Muscle layer of duodenum (tissue), 2 donors: ENCODE data around the gene GSN.

ENCODE experiments used
- H3K27ac ChIP-seq: one replicate; pipeline ENCODE4 v1.7.0; 2013; ENCODE audit warnings: mild to moderate bottlenecking, low read length
- H3K27me3 ChIP-seq: one replicate; pipeline ENCODE4 v1.7.0; 2013; ENCODE audit warnings: low read depth, mild to moderate bottlenecking, control low read depth, low read length
- H3K36me3 ChIP-seq, 2 donors: one replicate each; pipeline ENCODE4 v1.7.0; 2013; ENCODE audit warnings: low read length in 2 of 2, control low read depth in 1 of 2, mild to moderate bottlenecking in 1 of 2; ENCODE audit not compliant: insufficient read depth in 2 of 2, control insufficient read depth in 1 of 2
- H3K4me1 ChIP-seq, 2 donors: one replicate each; pipeline ENCODE4 v1.7.0; 2013; ENCODE audit warnings: low read length in 2 of 2, mild to moderate bottlenecking in 2 of 2, control low read depth in 1 of 2, moderate library complexity in 1 of 2; ENCODE audit not compliant: insufficient read depth in 2 of 2, control insufficient read depth in 1 of 2
- H3K4me3 ChIP-seq, 2 donors: one replicate each; pipeline ENCODE4 v1.7.0; 2013; ENCODE audit warnings: low read length in 2 of 2, low read depth in 1 of 2, mild to moderate bottlenecking in 1 of 2
- H3K9me3 ChIP-seq, 2 donors: one replicate each; pipeline ENCODE4 v1.7.0; 2013; ENCODE audit warnings: low read length in 2 of 2, control low read depth in 1 of 2, mild to moderate bottlenecking in 1 of 2; ENCODE audit not compliant: control insufficient read depth in 1 of 2
- donor health status: healthy.

The GSN gene

DNA sequence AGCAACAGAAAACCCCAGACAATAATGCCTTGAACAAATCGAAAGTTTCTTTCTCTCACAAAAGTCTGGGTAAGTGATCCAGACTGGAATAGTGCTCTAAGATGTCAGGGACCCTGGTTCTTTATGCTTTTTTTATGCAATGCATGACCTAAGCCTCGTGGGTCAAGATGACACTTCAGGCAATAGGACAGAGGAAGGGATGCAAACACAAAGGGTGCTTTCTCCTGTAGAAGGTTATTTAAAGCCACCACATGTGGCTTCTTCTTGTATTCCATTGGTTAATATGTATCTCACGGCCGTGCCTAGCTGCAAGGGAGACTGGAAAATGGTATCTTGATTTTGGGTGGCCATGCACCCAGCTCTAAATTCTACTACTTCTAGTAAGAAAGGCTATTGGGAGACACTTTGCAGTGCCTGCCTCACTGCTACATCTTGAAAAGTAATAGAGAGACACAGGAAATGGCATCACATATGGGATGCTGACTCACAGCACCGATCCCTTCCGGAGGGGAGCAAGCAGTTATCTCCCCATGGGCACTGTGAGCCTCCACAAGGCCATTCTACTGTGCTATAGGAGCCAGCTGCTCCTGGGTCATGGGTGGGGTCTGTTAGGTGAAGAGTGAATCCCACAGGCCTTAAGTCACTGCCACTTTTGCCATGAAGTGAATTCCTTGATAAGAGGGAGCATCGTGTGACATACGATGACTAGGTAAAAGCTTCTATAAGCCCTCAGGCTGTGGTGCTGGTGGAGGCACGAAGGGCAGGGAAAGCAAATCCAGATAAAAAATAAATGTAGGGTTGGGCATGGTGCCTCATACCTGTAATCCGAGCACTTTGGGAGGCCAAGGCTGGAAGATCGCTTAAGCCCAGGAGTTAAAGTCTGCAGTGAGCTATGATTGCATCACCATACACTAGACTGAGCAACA, 33.8 kb upstream of the GSN start:
- Histone ChIP-seq H3K27ac (no peak overlapping the region), H3K4me3 (no peak overlapping the region), H3K27me3 (no peaks in the 10 kb centered on the region), H3K9me3 (no peaks in the 10 kb centered on the region), H3K36me3 (no peaks in the 10 kb centered on the region), H3K4me1 (no peaks in the 10 kb centered on the region)

DNA sequence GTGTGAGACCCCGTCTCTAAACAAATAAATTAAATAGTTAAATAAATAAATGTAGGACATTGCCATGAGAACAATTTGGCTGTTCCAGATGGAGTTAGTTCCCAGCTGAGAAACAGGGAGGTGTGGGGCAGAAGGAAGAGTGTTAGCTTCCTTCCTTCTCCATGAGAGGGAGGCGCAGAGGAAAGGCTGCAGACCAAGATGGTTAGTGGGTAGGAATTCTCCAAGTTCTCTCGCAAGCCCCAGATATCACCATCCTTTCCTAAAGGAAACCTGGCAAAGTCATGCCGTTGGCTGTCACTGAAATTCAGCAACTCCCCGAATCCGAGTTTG, 33.2 kb upstream of the GSN start:
- Histone ChIP-seq H3K4me1 (no peaks in the 10 kb centered on the region), H3K27ac (no peak overlapping the region), H3K36me3 (no peaks in the 10 kb centered on the region), H3K27me3 (no peaks in the 10 kb centered on the region), H3K9me3 (no peaks in the 10 kb centered on the region), H3K4me3 (no peak overlapping the region)

DNA sequence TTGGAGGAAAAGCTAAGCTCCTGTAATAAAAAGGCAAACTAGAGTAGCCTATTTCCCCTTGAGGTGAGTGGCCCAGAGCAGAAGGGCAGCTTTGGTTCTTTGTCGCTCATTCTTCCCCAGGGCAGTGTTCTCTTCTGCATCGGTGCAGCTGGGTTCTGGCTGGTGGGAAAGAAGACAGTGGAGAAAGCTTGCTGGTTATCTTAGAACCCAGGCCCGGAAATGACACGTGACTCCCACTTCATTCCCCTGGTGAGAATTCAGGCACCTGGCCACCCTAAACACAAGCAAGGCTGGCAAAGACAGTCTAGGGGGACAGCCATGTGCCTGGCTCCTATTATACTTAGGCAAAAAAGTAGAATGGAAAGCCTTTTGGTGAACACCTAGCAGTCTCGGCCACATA, 32.5 kb upstream of the GSN start:
- Histone ChIP-seq H3K36me3 (no peaks in the 10 kb centered on the region), H3K9me3 (no peaks in the 10 kb centered on the region), H3K27me3 (no peaks in the 10 kb centered on the region), H3K27ac (no peak overlapping the region), H3K4me1 (no peaks in the 10 kb centered on the region), H3K4me3 (no peak overlapping the region)

DNA sequence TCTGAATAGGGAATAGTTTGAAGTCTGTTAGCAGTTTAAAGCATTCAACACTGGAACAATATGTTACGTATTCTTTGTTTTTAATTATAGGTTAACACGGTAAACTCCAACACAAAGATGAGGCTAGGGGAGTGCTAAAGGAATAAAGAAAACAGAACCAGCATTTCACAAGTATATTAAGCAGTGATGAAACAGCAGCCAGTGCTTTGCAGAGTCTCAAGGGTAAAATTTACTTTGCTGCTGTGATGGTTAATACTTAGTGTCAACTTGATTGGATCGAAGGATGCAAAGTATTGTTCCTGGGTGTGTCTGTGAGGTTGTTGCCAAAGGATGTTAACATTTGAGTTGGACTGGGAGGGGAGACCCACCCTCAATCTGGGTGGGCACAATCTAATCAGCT, 30.0 kb upstream of the GSN start:
- H3K4me1 ChIP-seq: peaks cover 0 to 4% of the 10 kb centered on the region in 2 donors
- H3K27me3 ChIP-seq: no peaks in the 10 kb centered on the region
- H3K4me3 ChIP-seq: no peak overlapping the region
- no peaks in the 10 kb centered on the region for H3K36me3 ChIP-seq
- H3K27ac ChIP-seq: no peak overlapping the region
- no peaks in the 10 kb centered on the region for H3K9me3 ChIP-seq

DNA sequence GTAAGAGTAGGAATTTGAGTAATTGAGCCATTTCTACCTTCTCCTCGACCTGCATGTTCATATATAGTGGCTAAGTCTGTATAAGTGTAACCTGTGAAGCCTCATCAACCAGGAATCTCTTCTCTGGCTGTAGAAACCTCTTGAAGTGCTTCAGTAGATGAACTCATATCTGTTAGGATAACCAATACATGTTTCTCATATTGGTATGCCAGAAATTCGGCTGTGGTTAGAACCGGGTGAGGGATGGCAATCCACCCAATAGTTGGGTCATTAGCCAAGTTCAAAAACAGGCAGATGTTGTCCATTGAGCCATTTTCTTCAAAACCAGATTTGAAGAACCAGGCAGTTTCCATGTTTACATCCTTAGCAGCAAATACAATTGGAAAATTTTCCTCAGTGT, 28.9 kb upstream of the GSN start:
- Histone ChIP-seq H3K4me1 (peaks cover 0 to 4% of the 10 kb centered on the region in 2 donors), H3K27ac (no peak overlapping the region), H3K4me3 (no peak overlapping the region), H3K27me3 (no peaks in the 10 kb centered on the region), H3K9me3 (no peaks in the 10 kb centered on the region), H3K36me3 (no peaks in the 10 kb centered on the region)

DNA sequence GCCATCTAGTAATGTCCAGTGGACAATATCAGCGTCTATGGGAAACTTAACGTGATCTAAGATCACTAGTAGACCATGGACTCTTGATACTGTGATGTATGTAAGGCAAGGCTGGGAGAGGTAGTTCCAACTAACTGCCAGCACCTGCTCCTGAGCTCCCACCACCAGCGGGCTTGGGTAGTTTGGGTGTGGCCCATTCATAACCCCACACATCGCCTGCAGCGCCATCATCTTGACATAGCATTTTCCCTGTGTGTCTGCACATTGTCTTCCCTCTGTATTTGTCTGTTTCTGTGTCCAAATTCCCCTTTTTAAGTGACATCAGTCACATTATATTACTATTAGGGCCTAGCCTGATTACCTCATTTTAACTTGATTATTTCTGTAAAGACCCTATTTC, 28.1 kb upstream of the GSN start:
- H3K4me3 ChIP-seq: no peak overlapping the region
- peaks cover 0 to 3% of the 10 kb centered on the region in 2 donors for H3K9me3 ChIP-seq
- H3K27ac ChIP-seq: no peak overlapping the region
- H3K27me3 ChIP-seq: no peaks in the 10 kb centered on the region
- peaks cover 0 to 4% of the 10 kb centered on the region in 2 donors for H3K4me1 ChIP-seq
- H3K36me3 ChIP-seq: no peaks in the 10 kb centered on the region

DNA sequence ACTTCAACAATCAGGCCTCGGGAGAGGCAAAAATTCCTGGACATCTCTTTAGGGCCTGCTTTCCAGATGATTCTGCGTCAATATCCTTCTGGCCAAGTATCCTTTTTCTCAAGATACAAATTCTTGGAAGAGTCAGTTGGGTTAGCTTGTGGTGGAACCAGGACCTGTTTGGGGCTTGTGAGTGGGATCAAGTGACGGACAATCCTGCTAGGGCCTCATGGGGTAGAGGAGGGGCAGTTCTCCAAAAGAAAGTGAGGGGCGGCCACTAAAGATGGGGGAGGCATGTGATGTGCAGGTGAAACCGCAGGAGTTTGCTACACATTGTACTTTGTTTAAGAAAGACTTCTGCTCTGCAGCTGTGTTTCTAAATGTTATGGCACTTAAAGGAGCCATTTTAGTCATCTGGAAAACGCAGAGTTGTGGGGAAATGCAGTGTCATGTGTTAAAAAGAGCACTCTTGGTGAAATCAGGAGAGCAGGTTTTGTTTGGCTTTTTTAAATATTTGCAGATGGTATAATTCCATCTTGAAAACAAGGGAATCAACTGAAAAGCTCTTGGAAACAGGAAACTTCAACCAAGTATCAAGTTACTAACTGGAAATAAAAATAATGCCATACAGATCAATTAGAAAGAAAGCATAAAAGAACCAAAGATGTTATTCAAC, 27.4 kb upstream of the GSN start:
- H3K27me3 ChIP-seq: no peaks in the 10 kb centered on the region
- no peak overlapping the region for H3K27ac ChIP-seq
- peaks cover 0 to 3% of the 10 kb centered on the region in 2 donors for H3K9me3 ChIP-seq
- no peaks in the 10 kb centered on the region for H3K36me3 ChIP-seq
- H3K4me1 ChIP-seq: peaks cover 0 to 4% of the 10 kb centered on the region in 2 donors
- no peak overlapping the region for H3K4me3 ChIP-seq

DNA sequence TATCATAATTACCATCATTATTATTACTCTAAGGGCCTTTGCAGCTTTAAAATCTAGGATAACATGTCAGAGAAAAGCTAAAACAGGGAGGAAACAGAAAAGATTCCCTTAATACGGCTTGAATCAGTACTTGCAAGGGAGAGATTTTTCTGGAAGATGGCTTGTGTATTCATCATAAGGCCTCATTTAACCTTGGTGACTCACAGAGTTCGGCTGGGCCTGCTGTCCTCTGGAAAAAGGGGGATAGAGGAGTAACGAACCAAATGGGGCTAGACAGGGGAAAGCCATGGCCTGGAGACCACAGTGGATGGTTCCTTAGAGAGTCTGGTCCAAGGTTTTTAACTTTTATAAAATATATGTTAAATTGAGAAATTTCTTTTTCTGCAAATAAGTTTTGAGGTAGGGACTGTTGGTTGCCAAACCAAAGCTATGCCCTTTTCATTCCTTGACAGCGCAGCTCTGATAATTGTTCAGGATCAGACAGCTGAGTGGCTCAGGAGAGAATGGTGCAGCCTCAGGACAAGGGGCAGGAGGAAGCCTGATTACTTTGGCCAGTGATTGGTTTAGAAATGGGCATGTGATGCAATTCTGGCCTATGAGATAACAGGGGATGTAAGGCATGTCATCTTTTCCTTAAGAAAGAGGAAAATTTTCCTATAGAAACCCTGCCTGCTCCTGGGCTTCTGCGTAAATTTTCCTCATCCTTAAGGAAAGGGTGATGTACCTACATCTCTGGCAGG, 25.6 kb upstream of the GSN start:
- peaks cover 0 to 4% of the 10 kb centered on the region in 2 donors for H3K4me1 ChIP-seq
- H3K27ac ChIP-seq: peak overlapping the region; percentile 35
- H3K4me3 ChIP-seq: no peak overlapping the region
- H3K27me3 ChIP-seq: no peaks in the 10 kb centered on the region
- no peaks in the 10 kb centered on the region for H3K36me3 ChIP-seq
- peaks cover 0 to 3% of the 10 kb centered on the region in 2 donors for H3K9me3 ChIP-seq

DNA sequence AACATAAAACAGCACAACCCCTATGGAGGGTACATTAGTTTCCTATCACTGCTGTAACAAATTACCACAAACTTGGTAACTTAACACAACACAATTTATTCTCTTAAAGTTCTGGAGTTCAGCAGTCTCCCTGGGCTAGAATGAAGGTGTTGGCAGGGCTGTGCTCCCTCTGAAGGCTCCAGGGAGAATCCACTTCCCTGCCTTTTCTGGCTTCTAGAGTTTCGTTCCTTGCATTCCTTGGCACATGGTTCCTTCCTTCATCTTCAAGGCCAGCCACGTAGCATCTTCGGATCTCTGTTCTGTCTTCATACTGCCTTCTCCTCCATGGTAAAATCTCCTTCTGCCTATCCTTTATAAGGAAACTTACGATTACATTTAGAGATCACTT, 25.0 kb upstream of the GSN start:
- Histone ChIP-seq H3K27me3 (no peaks in the 10 kb centered on the region), H3K4me3 (no peak overlapping the region), H3K4me1 (peaks cover 0 to 4% of the 10 kb centered on the region in 2 donors), H3K27ac (peak overlapping the region; percentile 35), H3K36me3 (no peaks in the 10 kb centered on the region), H3K9me3 (peaks cover 0 to 3% of the 10 kb centered on the region in 2 donors)

DNA sequence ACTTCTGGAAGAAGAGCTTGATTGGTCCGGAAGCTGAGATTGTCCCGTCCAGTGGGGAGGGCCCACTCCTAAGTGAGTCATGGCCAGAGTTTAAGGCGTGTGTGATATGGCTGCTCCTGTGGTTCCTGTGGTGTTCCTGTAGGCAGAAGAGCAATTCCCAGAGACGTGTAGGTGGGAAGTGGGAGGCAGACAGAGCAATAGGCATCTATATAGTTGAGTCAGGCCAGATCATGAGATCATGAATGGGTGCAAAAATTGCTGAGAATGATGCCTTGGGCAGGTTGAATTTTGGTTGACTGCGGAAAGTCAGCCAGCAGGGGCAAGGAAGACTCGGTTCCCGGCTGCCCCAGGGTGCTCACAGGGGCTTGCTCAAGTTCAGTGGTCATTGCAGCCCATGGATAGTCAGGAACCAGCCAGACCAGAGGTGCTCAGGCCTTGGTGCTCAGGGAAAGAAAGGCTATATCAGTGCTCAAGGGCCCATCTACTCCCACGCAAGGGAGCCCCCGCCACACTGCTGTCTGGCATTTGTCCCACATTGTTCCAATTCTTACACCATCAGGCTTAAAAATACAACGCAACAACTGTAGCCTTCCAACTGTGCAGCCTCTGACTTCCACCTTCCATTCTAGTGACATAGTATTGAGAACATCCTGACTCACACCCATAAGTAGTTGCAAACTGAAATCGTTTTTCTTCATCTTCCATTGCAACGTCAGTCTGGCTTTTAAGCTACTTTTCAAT, 21.0 kb upstream of the GSN start:
- Histone ChIP-seq H3K9me3 (peaks cover 0 to 3% of the 10 kb centered on the region in 2 donors), H3K27me3 (no peaks in the 10 kb centered on the region), H3K27ac (no peak overlapping the region), H3K4me3 (no peak overlapping the region), H3K4me1 (peaks cover 0 to 4% of the 10 kb centered on the region in 2 donors), H3K36me3 (no peaks in the 10 kb centered on the region)

DNA sequence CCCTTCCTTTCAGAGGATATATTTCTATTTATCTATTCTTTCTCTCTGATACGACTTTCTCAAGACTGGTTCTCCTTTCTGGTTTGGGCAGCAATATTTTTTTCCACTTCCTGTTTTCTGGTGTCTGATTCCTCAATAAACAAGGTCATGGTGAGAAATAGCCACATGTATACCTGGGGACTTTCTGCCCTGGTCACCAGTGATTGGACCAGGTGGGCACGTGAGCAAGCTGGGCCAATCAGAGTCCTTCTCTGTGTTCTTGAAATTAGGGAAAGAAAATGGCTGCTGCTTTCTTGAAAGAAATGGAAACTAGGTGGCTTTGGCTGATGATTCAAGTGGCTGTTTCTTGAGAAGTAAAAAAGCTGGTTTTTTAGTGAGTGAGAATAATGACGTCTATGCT, 18.4 kb upstream of the GSN start:
- no peaks in the 10 kb centered on the region for H3K36me3 ChIP-seq
- no peak overlapping the region for H3K4me3 ChIP-seq
- no peaks in the 10 kb centered on the region for H3K4me1 ChIP-seq
- H3K27me3 ChIP-seq: no peaks in the 10 kb centered on the region
- H3K27ac ChIP-seq: no peak overlapping the region
- no peaks in the 10 kb centered on the region for H3K9me3 ChIP-seq
